K562 (cell line): Measurements from ENCODE around the gene ZNF740. TPM values are rescaled to one million over a fixed set of nuclear protein-coding genes. Genes with fewer than 3 reads are reported as not detected.

Source experiments
- ATAC-seq: fragments of 200-7000 bp; cut with Tn5 transposase; 3 replicates; pipeline ENCODE4 v1.9.1; 2020; ENCODE audit warnings: moderate library complexity
- BruUV-seq: library from RNA; stranded (reverse); fragments of 400-500 nt; replicated peaks from 2 replicates; lab custom pipeline; 2021; lab: Mats Ljungman, UMichigan
- CTCF ChIA-PET: fragments of 300-600 bp; formaldehyde crosslinking; extraction: SDS; loops from one replicate; lab custom pipeline; 2021; ENCODE audit warnings: low intra/inter-chr PET ratio; lab: Yijun Ruan, JAX
- POLR2A ChIA-PET: fragments of 300-600, 350-650 bp; sonication (Branson Sonifier 250); formaldehyde crosslinking; extraction: SDS; loops from one replicate; lab custom pipeline; 2021; ENCODE audit warnings: antibody characterized with exemption, inconsistent platforms; lab: Yijun Ruan, JAX
- DNase-seq, 4 experiments: peaks; one replicate each; pipeline versions ENCODE4 v3.0.0 to v3.0.0-alpha.2; 2011 to 2018; ENCODE audit warnings: low spot score in 3 of 4, mixed read lengths in 3 of 4; ENCODE audit errors: extremely low read depth in 1 of 4
- FAIRE-seq: peaks from 2 replicates; lab custom pipeline; 2011; peaks lifted over from hg19 to GRCh38; lab: Jason Lieb, UNC
- H2AFZ ChIP-seq: 2 replicates; pipeline ENCODE4 v1.6.0; 2011; ENCODE audit warnings: low read depth, low read length, control low read depth, inconsistent platforms
- H3K27ac ChIP-seq: fragments of 200-600 bp; 3 replicates; pipeline ENCODE4 v1.8.0; 2011; ENCODE audit warnings: low read depth, mild to moderate bottlenecking, control low read depth, inconsistent platforms, low read length, moderate library complexity, mixed read lengths; ENCODE audit errors: extremely low read depth
- H3K27me3 ChIP-seq, 2 experiments: fragments of 300-600 bp in 1 of 2; 2 replicates in 1 of 2; 3 replicates in 1 of 2; pipeline versions ENCODE4 v1.6.0 to v1.8.0; 2011; ENCODE audit warnings: inconsistent platforms in 2 of 2, low read length in 2 of 2, mild to moderate bottlenecking in 1 of 2, mixed read lengths in 1 of 2, moderate library complexity in 1 of 2; ENCODE audit not compliant: control insufficient read depth in 2 of 2, insufficient read depth in 2 of 2
- H3K36me3 ChIP-seq: fragments of 300-600 bp; 3 replicates; pipeline ENCODE4 v1.8.0; 2011; ENCODE audit warnings: mild to moderate bottlenecking, low read length, inconsistent platforms; ENCODE audit not compliant: control insufficient read depth, insufficient read depth
- H3K4me1 ChIP-seq, 2 experiments: fragments of 200-600 bp in 1 of 2; replicated peaks in 1 of 2; 2 replicates in 1 of 2; 3 replicates in 1 of 2; pipeline versions ENCODE4 v1.5.1 to v1.8.0; 2011; ENCODE audit warnings: inconsistent platforms in 2 of 2, low read length in 2 of 2, mild to moderate bottlenecking in 1 of 2, mixed read lengths in 1 of 2, moderate library complexity in 1 of 2; ENCODE audit not compliant: control insufficient read depth in 2 of 2, insufficient read depth in 2 of 2
- H3K4me2 ChIP-seq: 2 replicates; pipeline ENCODE4 v1.6.1; 2011; ENCODE audit warnings: low read length, control low read depth, inconsistent platforms, mixed read lengths; ENCODE audit not compliant: insufficient read depth
- H3K4me3 ChIP-seq: fragments of 200-600 bp; sonication (generic), shearing (Covaris generic); 2 replicates; pipeline ENCODE4 v1.5.1; 2016; ENCODE audit warnings: control low read depth, inconsistent platforms
- H3K79me2 ChIP-seq: fragments of 200-600 bp; 3 replicates; pipeline ENCODE4 v1.8.0; 2011; ENCODE audit warnings: low read length, inconsistent platforms; ENCODE audit not compliant: control insufficient read depth, insufficient read depth
- H3K9ac ChIP-seq, 2 experiments: 2 replicates each; pipeline versions ENCODE4 v1.6.0 to v1.6.1; 2011; ENCODE audit warnings: low read depth in 2 of 2, low read length in 2 of 2, control low read depth in 1 of 2, inconsistent platforms in 1 of 2, mild to moderate bottlenecking in 1 of 2, mixed read lengths in 1 of 2; ENCODE audit not compliant: insufficient read depth in 1 of 2
- H3K9me1 ChIP-seq: one replicate; pipeline ENCODE4 v1.6.0; 2011; ENCODE audit warnings: inconsistent platforms, mild to moderate bottlenecking, low read length, moderate library complexity; ENCODE audit not compliant: control insufficient read depth, insufficient read depth
- H3K9me3 ChIP-seq: replicated peaks from 2 replicates; pipeline ENCODE4 v1.5.1; 2011; ENCODE audit warnings: low read depth, low read length, inconsistent platforms; ENCODE audit not compliant: control insufficient read depth, insufficient read depth
- H4K20me1 ChIP-seq: replicated peaks from 2 replicates; pipeline ENCODE4 v1.6.1; 2011; ENCODE audit warnings: low read length, inconsistent platforms, mixed read lengths; ENCODE audit not compliant: control insufficient read depth, insufficient read depth
- CHD1 ChIP-seq: fragments of 200-600 bp; sonication (generic); IDR thresholded peaks from one replicate; pipeline ENCODE4 v1.6.1; 2012; ENCODE audit warnings: mild to moderate bottlenecking, moderate library complexity, low read length, inconsistent platforms
- COPS2 ChIP-seq: fragments of 450-650 bp; conservative IDR thresholded peaks from 2 replicates; pipeline ENCODE4 v1.6.1; 2016; ENCODE audit warnings: mild to moderate bottlenecking, moderate library complexity
- EP400 ChIP-seq: fragments of 450-650 bp; IDR thresholded peaks from 2 replicates; pipeline ENCODE4 v1.6.1; 2017; ENCODE audit warnings: antibody characterized with exemption, mild to moderate bottlenecking, moderate library complexity
- HNRNPLL ChIP-seq: fragments of 200-400 bp; formaldehyde crosslinking; IDR thresholded peaks from 2 replicates; pipeline ENCODE4 v1.6.1; 2017; ENCODE audit warnings: low read length, low read depth, mild to moderate bottlenecking; ENCODE audit not compliant: poor library complexity, severe bottlenecking
- KDM2B ChIP-seq: fragments of 250-450 bp; sonication (Bioruptor Pico); IDR thresholded peaks from 2 replicates; pipeline ENCODE4 v1.8.0; 2021; ENCODE audit warnings: mild to moderate bottlenecking, moderate library complexity
- MTA2 ChIP-seq: fragments of 450-650 bp; IDR thresholded peaks from 2 replicates; pipeline ENCODE4 v1.6.1; 2016; ENCODE audit warnings: low read depth
- RFX1 ChIP-seq: fragments of 450-650 bp; IDR thresholded peaks from 2 replicates; pipeline ENCODE4 v1.6.1; 2016; ENCODE audit warnings: mild to moderate bottlenecking, moderate library complexity
- SIN3A ChIP-seq, 2 experiments: fragments of 150-350 bp in 1 of 2; IDR thresholded peaks; 2 replicates each; pipeline ENCODE4 v1.6.1; 2011 to 2016; ENCODE audit warnings: borderline replicate concordance in 2 of 2, low read depth in 2 of 2, low read length in 2 of 2, mild to moderate bottlenecking in 2 of 2, moderate library complexity in 2 of 2; ENCODE audit not compliant: control insufficient read depth in 1 of 2
- SP1 ChIP-seq: sonication (generic); formaldehyde crosslinking; IDR thresholded peaks from 2 replicates; pipeline ENCODE4 v1.8.1; 2022; ENCODE audit warnings: mild to moderate bottlenecking, missing genetic modification reagents
- STAT6 ChIP-seq: sonication (generic); formaldehyde crosslinking; IDR thresholded peaks from 2 replicates; pipeline ENCODE4 v1.8.1; 2023; ENCODE audit warnings: mild to moderate bottlenecking, missing genetic modification reagents
- ZNF280B ChIP-seq: fragments of 250-450 bp; sonication (Bioruptor Pico); IDR thresholded peaks from 2 replicates; pipeline ENCODE4 v1.5.1; 2021; ENCODE audit warnings: mild to moderate bottlenecking
- WGBS: fragments of 100-300 bp; shearing (Covaris generic); methylation state at CpG from one replicate; pipeline ENCODE4 v1.1.6; 2016; ENCODE audit warnings: low coverage, mixed read lengths; ENCODE audit not compliant: insufficient coverage; ENCODE audit errors: missing lambda C conversion rate; 5-methylcytosine and 5-hydroxymethylcytosine counted together
- in situ Hi-C: fragments of 300-500 bp; cut with MboI; formaldehyde crosslinking; loops from 4 replicates; pipeline ENCODE4 v1.15.0; 2018; ENCODE audit warnings: inconsistent platforms, mixed read lengths
- intact Hi-C: fragments of 100-400 bp; cut with micrococcal nuclease; formaldehyde crosslinking; loops from 2 replicates; pipeline ENCODE4 v1.14.2; 2022
- polyA plus RNA-seq, 8 experiments: library from polyadenylated mRNA; depleted of rRNA in 4 of 8; stranded (reverse) in 5 of 8; unstranded in 3 of 8; fragments of >200 nt; fragmentation: Nextera tagmentation in 2 of 8; fragmentation: Illumina TruSeq in 1 of 8; extraction: Ambion mirVana in 2 of 8; extraction: Trizol in 1 of 8; gene quantifications; 2 replicates each; pipeline versions ENCODE4 v1.2.1 to v1.2.3, GENCODE V29; 2011 to 2014; ENCODE audit warnings: inconsistent platforms in 1 of 8, missing spikeins in 1 of 8
- total RNA-seq, 7 experiments: library from RNA; depleted of rRNA in 6 of 7; stranded (reverse); fragments of >200 nt in 6 of 7; fragmentation: Illumina TruSeq in 2 of 7; extraction: Trizol in 2 of 7; gene quantifications; 2 replicates each; pipeline versions ENCODE4 v1.2.1 to v1.2.3, GENCODE V29; 2011 to 2021; ENCODE audit warnings: low replicate concordance in 1 of 7

ZNF740 gene
- total and polyA plus RNA-seq, 9 of the 15 experiments (the other 6 are each of a cell fraction or from before 2014, with no cell fraction given), result 0.57 to 46.4 (median 18.6) TPM

- TF ChIP-seq SIN3A (IDR thresholded peaks at IDR 0.05; ENCODE audit: borderline replicate concordance in 2 of 2, control insufficient read depth in 1 of 2, low read depth in 2 of 2, low read length in 2 of 2) (peak in 1 of 2 experiments; percentile 42; a peak in 1 of 4 replicates), SP1 (CRISPR knock-in tag) (no peak), ZNF280B (no peak), MTA2 (0 out of 2 replicates have a peak, but pooled peaks have one; percentile 17)
Observed at GRCh38 chr12:53219292-53219955, 38.9 kb downstream of the ZNF740 start (continued).

- H3K9me1 ChIP-seq, result no peaks in the 10 kb centered on the region
- TF ChIP-seq COPS2 (no peak), EP400 (no peak), RFX1 (no peak), KDM2B (peak; percentile 45; the same call in 1 of the 2 replicates), STAT6 (no peak), HNRNPLL (peak; percentile 3), CHD1 (peak; percentile 74)
Observed at GRCh38 chr12:53219956-53220693, 39.6 kb downstream of the ZNF740 start.

More at GRCh38 chr12:53219956-53220693, 39.6 kb downstream of the ZNF740 start:
- peak; percentile 11 for FAIRE-seq
- Histone ChIP-seq H3K4me1 (peaks cover 50 to 76% of the 10 kb centered on the region in 2 experiments), H2AFZ (peak overlapping the region; percentile 87), H4K20me1 (no peaks in the 10 kb centered on the region), H3K79me2 (peaks cover 24% of the 10 kb centered on the region), H3K9me3 (no peaks in the 10 kb centered on the region), H3K4me3 (peak overlapping the region; percentile 64), H3K9ac (peak overlapping the region; percentile 61 to 93), H3K27ac (peak overlapping the region; percentile 57), H3K27me3 (no peaks in the 10 kb centered on the region), H3K36me3 (peaks cover 3% of the 10 kb centered on the region; the same call in 1 of the 3 replicates), H3K4me2 (peak overlapping the region; percentile 95)
- POLR2A ChIA-PET, result interaction anchor here (0.7 to 2.2 kb wide), 11 partner anchors 8 to 274 kb away, joined by 3 to 6 read pairs (median 4); partner anchors contain the start of genes CSAD, ESPL1 and ZNF740
- ATAC-seq, result peak; percentile 26
- in situ Hi-C loops, result no loop called here
- CTCF ChIA-PET, result no interaction called here
- BruUV-seq, result no TSS peak
- under 1% methylated on average over 38 of the region's 53 CpGs for WGBS
- peak; percentile 81 to 87 (median 82) for DNase-seq
- intact Hi-C loops, result loop anchor here (2.0 kb wide), 2 partner anchors 39 to 49 kb away; partner anchors contain the start of genes CSAD, ESPL1 and ZNF740
